Activated naive CD4-positive, alpha-beta T cell (primary cell): ENCODE measurements around the gene XAGE2.

Source experiments
- DNase-seq, 4 experiments: peaks; one replicate each; lab custom pipeline; 2025; lab: John Stamatoyannopoulos, UW

The XAGE2 gene

DNA sequence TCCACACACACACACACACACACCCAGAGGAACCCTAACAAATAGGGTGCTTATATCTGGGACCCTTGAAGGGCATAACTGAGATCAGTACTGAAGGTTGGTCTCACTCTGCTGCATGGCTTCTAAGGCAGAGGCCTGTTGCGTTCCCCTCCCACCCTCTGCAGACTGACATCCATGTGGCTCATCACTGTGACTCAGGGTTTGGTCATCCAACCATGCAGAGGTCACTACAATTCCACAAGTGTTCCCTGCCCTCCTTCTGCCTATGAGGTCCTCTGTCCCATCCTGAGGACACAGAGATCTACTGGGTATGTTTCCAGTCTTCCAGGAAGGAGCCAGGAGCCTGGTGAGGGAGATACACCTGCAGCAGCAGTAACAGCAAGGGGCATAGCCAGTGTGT lies 55.8 kb downstream of the XAGE2 start:
- DNase-seq, result no peak
